Medulla oblongata (tissue), 1 donor: ENCODE results near the gene GPC6.

Experiments
- DNase-seq: peaks from one replicate; pipeline ENCODE4 v3.0.0-alpha.2; 2015; ENCODE audit errors: extremely low spot score

GPC6 gene

DNA sequence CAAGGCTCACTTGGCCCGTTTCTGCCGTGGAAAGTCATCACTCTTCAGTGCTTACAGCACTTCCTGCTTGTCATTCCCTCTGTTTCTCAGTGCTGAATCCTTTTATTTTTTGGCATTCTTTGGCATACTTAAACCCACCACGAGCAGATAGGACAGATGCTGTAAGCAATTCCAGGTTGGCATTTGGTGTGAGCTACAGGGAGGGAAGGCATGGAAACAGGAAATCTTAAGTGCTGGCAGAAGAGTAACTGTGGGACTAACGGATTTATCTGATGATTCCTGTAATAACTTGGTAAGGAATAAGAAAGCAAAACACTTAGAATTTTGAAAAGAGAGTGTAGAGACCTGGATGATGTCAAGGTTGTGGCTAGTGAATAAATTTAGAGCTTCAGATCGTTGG, 273.4 kb downstream of the GPC6 start:
- DNase-seq = no peak

DNA sequence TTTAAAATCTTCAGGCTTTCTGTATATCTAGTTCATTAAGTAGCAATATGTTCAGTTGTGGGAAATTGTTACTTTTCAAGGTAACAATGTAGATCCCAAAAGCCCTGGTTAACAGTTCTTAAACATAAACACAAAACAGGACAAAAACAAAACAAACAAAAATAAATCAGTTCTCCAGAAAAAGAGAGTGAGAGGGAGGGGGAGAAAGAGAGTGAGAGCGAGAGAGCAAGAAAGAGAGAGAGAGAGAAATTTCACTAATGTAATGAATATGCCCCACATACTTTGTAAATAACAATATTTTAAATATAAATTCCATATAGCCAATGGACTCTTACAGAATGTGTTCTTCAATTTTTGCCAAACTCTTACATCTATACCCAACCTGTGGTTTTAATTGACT, 275.5 kb downstream of the GPC6 start:
- no peak for DNase-seq

- DNase-seq = no peak
Measured at GRCh38 chr13:93502987-93503615, 276.5 kb downstream of the GPC6 start.

DNA sequence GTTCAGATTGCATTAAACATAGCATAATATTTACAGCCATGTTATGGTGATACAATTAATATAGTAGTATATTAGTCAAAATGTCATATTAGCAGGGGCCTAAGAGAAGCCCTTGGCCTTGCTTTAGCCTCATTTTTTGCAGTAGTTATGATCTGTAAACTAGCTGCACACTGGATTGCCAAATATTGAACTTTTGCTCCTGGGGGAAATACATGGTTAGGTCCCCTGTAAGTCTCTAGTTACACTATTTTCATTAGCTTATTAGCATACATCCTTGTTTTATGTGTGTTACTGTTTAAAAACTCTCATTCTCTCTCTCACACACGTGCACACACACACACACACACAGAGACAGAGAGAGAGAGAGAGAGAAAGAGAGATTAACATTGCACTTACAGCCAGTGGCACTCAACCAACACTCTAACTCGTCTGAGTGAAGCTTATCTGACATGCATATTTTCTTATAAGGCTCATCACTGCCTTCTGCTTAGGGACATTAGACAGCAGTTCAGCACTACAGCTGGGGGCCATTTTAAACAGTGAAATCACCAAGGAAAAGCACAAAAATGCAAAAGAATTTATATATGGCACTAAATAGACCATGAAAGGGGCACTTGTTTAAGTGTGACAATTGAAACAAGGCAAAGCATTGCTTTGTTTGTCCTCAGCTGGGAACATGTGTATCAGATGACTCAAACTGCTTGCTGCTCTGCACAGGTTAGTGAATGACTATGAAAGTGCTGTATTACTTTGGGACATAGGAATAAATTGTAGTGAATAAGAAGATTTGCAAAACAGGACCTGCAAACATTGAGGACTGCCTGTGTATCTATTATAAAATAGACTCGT, 278.7 kb downstream of the GPC6 start:
- DNase-seq = peak; percentile 21

- no peak for DNase-seq
Measured at GRCh38 chr13:93511011-93511410, 284.4 kb downstream of the GPC6 start.

DNA sequence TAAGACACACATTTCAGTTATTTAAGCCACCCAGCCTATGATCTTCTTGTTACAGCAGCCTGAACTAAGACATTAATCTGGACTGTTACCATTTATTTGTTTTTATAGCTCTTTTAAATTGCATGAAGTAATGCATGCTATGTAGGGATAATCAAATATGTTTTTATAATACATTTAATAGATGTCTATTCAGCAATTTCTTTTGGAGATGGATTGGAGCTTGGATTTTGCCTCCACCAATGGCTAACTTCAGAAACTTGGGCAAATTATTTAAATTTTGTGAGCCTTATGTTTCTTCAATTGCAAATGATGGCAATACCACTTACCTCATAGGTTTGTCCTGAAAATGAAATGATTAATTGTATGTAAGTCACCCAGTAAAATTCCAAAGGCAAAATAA, 288.7 kb downstream of the GPC6 start:
- no peak for DNase-seq

- DNase-seq = no peak
Measured at GRCh38 chr13:93517658-93518057, 291.1 kb downstream of the GPC6 start.

- no peak for DNase-seq
Measured at GRCh38 chr13:93521307-93521706, 294.7 kb downstream of the GPC6 start.

- DNase-seq = no peak
Measured at GRCh38 chr13:93522501-93522900, 295.9 kb downstream of the GPC6 start.

DNA sequence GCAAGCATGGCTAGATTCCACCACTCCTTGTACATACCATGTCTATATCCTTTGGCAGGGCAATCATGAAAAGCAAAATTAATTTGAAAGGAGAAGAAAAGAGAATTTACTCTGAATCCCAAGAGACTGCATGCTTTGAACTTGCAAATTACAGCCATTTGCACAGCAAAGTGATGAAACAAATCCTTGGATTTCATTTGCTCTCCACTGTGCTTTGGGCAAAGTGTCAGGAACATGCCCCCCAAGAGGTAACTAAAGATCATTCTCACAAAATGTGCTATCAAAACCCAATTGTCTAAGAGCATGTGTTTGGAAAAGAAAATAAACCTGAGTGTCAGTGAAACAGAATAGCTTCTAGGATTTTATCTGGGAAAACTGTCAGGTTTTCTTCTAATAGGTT, 298.5 kb downstream of the GPC6 start:
- DNase-seq = no peak

- DNase-seq = no peak
Measured at GRCh38 chr13:93527748-93528297, 301.2 kb downstream of the GPC6 start.

DNA sequence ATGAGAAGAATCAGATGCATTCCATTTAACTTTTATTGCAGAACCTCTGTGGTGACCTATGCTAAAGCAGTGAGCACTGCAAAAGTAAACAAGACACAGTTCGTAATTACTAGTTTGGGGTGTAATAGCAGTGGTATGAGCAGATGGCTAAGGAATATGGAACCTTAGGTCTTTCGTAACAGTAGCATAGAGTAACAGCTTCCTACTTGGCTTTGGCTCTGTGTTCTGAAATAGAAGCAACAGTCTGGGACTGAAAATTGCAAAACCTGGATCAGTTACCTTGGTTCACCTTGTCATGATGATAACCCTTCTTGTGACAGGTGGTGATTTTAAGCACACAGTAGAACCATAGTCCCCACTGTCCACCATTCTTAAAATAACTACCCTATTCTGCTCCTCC, 303.4 kb downstream of the GPC6 start:
- no peak for DNase-seq

DNA sequence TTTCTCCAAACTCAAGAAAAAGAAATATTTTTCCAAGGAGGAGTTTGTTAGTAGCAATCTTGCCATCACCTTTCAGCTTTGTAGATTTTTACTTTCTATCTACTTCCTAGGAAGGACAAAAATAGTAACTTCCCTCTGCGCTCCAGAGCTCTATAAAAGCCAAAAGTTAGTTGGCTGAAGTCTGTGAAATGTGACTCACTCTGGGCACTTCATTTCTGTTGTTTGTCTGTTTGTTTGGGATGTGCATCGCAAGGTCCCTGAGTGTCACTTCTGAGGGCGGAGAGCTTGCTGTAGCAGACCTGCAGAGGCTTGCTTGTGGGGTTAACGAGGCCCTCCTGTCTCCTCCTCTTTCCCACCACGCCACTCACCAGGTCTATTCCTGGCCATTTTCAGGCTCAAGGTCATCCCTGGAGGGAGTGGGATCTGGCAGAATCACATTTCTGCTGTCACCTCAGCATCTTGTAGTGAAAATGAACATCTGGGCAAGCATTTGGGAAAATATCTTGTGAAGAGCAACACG, 307.6 kb downstream of the GPC6 start:
- DNase-seq = no peak

DNA sequence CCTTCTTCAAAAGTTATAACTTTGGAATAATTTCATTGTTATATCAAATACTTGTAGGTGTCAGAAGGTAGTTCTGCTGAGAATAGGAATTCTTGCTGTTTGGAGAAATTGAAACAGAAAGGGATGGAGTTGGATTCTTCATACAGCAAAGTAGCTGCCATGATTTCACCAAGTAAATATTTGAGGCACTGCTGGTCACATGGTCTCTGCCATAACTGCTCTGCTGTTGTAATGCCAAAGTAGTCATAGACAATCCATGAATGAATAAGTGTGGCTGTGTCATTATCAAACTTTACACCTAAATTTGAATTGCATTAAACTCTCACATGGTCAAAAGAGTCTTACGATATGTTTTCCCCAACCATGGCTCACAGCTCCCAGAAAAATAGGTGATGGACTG, 308.6 kb downstream of the GPC6 start:
- no peak for DNase-seq

- DNase-seq = no peak
Measured at GRCh38 chr13:93539914-93540313, 313.3 kb downstream of the GPC6 start.

GRCh38 chr13:93547886-93548285, 321.3 kb downstream of the GPC6 start:
- DNase-seq = no peak

GRCh38 chr13:93549326-93550005, 322.9 kb downstream of the GPC6 start:
- no peak for DNase-seq

DNA sequence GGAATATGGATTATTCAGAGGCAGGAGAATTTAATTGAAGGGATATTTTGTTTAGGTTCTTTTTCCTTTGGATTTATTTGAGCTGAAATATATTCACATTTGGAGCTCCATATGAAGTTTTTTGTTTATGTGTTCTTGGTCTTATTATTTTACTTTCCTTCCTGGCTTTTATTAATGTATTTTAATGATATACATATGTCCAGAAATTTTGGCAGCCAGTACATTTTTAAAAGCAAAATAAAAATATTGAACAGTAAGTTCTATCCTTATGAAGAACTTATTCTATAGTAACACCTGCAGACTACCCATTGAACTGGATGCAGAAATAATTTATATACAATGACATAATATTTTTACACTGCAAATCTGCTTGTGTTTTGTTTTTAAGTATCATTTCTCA, 323.6 kb downstream of the GPC6 start:
- DNase-seq = no peak

- no peak for DNase-seq
Measured at GRCh38 chr13:93552596-93552995, 326.0 kb downstream of the GPC6 start.

GRCh38 chr13:93554514-93554913, 327.9 kb downstream of the GPC6 start:
- no peak for DNase-seq

DNA sequence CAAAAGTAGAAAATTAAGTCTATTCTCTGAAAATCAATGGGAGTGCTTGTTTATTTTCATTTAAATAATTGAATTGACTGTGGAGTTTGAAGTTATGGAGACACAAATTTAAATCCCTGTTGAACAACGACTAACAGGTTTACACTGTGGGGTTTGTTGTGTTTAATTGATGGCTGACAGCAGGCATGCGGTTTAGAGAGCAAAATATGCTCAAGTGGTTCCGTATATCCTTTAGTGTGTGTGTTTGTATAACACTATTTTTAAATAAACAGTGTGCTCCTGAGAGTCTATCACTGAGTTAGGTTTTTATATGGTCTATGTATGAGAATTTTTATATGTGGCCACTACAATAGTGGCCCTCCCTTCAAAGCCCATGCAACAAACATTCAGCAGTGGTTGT, 332.0 kb downstream of the GPC6 start:
- DNase-seq = no peak

GRCh38 chr13:93559718-93560117, 333.1 kb downstream of the GPC6 start:
- no peak for DNase-seq
